GM23338 (cell line): ENCODE measurements around the gene CNN3. TPM values are rescaled to one million over a fixed set of nuclear protein-coding genes. Genes with fewer than 3 reads are reported as not detected.

ENCODE experiments used
- ATAC-seq: fragments of 200-7000 bp; cut with Tn5 transposase; 3 replicates; pipeline ENCODE4 v1.9.1; 2020
- DNase-seq: peaks from one replicate; pipeline ENCODE4 v3.0.0-alpha.2; 2015; ENCODE audit warnings: low spot score
- H2AFZ ChIP-seq: fragments of 200-600 bp; sonication (generic); 2 replicates; pipeline ENCODE4 v1.8.0; 2016; ENCODE audit warnings: antibody characterized with exemption, mild to moderate bottlenecking, moderate library complexity
- H3F3A ChIP-seq: fragments of 200-600 bp; sonication (generic); replicated peaks from 2 replicates; pipeline ENCODE4 v1.8.0; 2017; ENCODE audit warnings: antibody characterized with exemption, mixed run types, low read depth
- H3K27ac ChIP-seq: fragments of 200-600 bp; sonication (generic); 2 replicates; pipeline ENCODE4 v1.6.1; 2016; ENCODE audit warnings: low read depth
- H3K27me3 ChIP-seq: fragments of 200-600 bp; sonication (generic); 2 replicates; pipeline ENCODE4 v1.8.0; 2016; ENCODE audit warnings: mild to moderate bottlenecking, mixed run types, moderate library complexity; ENCODE audit not compliant: insufficient read depth
- H3K36me3 ChIP-seq: fragments of 200-600 bp; sonication (generic); 2 replicates; pipeline ENCODE4 v1.8.0; 2016; ENCODE audit warnings: mild to moderate bottlenecking; ENCODE audit not compliant: insufficient read depth
- H3K4me1 ChIP-seq: fragments of 200-600 bp; sonication (generic); 2 replicates; pipeline ENCODE4 v1.8.0; 2016; ENCODE audit warnings: mild to moderate bottlenecking, moderate library complexity; ENCODE audit not compliant: insufficient read depth
- H3K4me2 ChIP-seq: fragments of 200-600 bp; sonication (generic); 2 replicates; pipeline ENCODE4 v1.7.1; 2017; ENCODE audit warnings: mixed run types
- H3K4me3 ChIP-seq: fragments of 200-600 bp; sonication (generic); 2 replicates; pipeline ENCODE4 v1.6.1; 2016; ENCODE audit warnings: mixed run types
- H3K79me2 ChIP-seq: fragments of 200-600 bp; sonication (generic); replicated peaks from 2 replicates; pipeline ENCODE4 v1.8.0; 2017; ENCODE audit warnings: mild to moderate bottlenecking; ENCODE audit not compliant: insufficient read depth
- H3K9me2 ChIP-seq: fragments of 200-600 bp; sonication (generic); 2 replicates; pipeline ENCODE4 v1.8.0; 2017; ENCODE audit not compliant: insufficient read depth
- H4K20me1 ChIP-seq: fragments of 200-600 bp; sonication (generic); replicated peaks from 2 replicates; pipeline ENCODE4 v1.8.0; 2017; ENCODE audit warnings: mild to moderate bottlenecking; ENCODE audit not compliant: insufficient read depth
- H3K27ac Mint-ChIP-seq: 2 replicates; pipeline ENCODE4 v1.8.0; 2020; ENCODE audit warnings: inconsistent platforms, mild to moderate bottlenecking, moderate library complexity, mixed read lengths
- H3K27me3 Mint-ChIP-seq: 3 replicates; pipeline ENCODE4 v1.8.0; 2022; ENCODE audit warnings: low read depth, mild to moderate bottlenecking, moderate library complexity, mixed read lengths, inconsistent platforms; ENCODE audit not compliant: insufficient read depth, poor library complexity
- H3K36me3 Mint-ChIP-seq: 3 replicates; pipeline ENCODE4 v1.8.0; 2021; ENCODE audit warnings: low read depth, mild to moderate bottlenecking, inconsistent platforms, moderate library complexity, mixed read lengths
- H3K4me1 Mint-ChIP-seq: 3 replicates; pipeline ENCODE4 v1.8.0; 2020; ENCODE audit warnings: mild to moderate bottlenecking, inconsistent platforms, mixed read lengths
- H3K4me3 Mint-ChIP-seq: 3 replicates; pipeline ENCODE4 v1.8.0; 2021; ENCODE audit warnings: moderate library complexity, mild to moderate bottlenecking, inconsistent platforms, mixed read lengths
- H3K9me3 Mint-ChIP-seq: 3 replicates; pipeline ENCODE4 v1.8.0; 2020; ENCODE audit warnings: moderate library complexity, mild to moderate bottlenecking, inconsistent platforms, mixed read lengths
- CREB1 ChIP-seq: fragments of 250-450 bp; sonication (Bioruptor Pico); IDR thresholded peaks from 2 replicates; pipeline ENCODE4 v1.5.0; 2020; ENCODE audit warnings: low read depth, mild to moderate bottlenecking, moderate library complexity
- CTCF ChIP-seq, 2 experiments: fragments of 200-600 bp in 1 of 2; sonication (generic) in 1 of 2; conservative IDR thresholded peaks; 2 replicates each; pipeline versions ENCODE4 v1.5.1 to v1.6.1; 2016 to 2017; ENCODE audit warnings: antibody characterized with exemption in 2 of 2, low read depth in 2 of 2, mild to moderate bottlenecking in 2 of 2, moderate library complexity in 1 of 2
- ETS1 ChIP-seq: IDR thresholded peaks from 2 replicates; pipeline ENCODE4 v1.6.1; 2016; ENCODE audit warnings: antibody characterized with exemption
- EZH2 ChIP-seq: fragments of 200-600 bp; sonication (generic); IDR thresholded peaks from one replicate; pipeline ENCODE4 v1.8.0; 2017; ENCODE audit warnings: antibody characterized with exemption, mild to moderate bottlenecking, low read depth; ENCODE audit not compliant: unreplicated experiment
- EZH2phosphoT487 ChIP-seq: fragments of 200-600 bp; sonication (generic); IDR thresholded peaks from one replicate; pipeline ENCODE4 v1.8.1; 2018; ENCODE audit warnings: antibody characterized with exemption; ENCODE audit not compliant: unreplicated experiment
- JUNB ChIP-seq: IDR thresholded peaks from one replicate; pipeline ENCODE4 v1.6.1; 2016; ENCODE audit warnings: antibody characterized with exemption; ENCODE audit not compliant: unreplicated experiment
- NANOG ChIP-seq: IDR thresholded peaks from 2 replicates; pipeline ENCODE4 v1.6.1; 2016; ENCODE audit warnings: antibody characterized with exemption, borderline replicate concordance
- POLR2AphosphoS5 ChIP-seq: IDR thresholded peaks from 2 replicates; pipeline ENCODE4 v1.6.1; 2016; ENCODE audit warnings: antibody characterized with exemption, low read depth
- REST ChIP-seq: IDR thresholded peaks from one replicate; pipeline ENCODE4 v1.6.1; 2018; ENCODE audit warnings: antibody characterized with exemption; ENCODE audit not compliant: unreplicated experiment
- STAT1 ChIP-seq: IDR thresholded peaks from one replicate; pipeline ENCODE4 v1.6.1; 2016; ENCODE audit warnings: antibody characterized with exemption; ENCODE audit not compliant: unreplicated experiment
- ZNF114 ChIP-seq: fragments of 250-450 bp; sonication (Bioruptor Pico); IDR thresholded peaks from 2 replicates; pipeline ENCODE4 v1.5.0; 2020; ENCODE audit warnings: mild to moderate bottlenecking, moderate library complexity
- ZNF331 ChIP-seq: fragments of 250-450 bp; sonication (Bioruptor Pico); IDR thresholded peaks from 2 replicates; pipeline ENCODE4 v1.5.0; 2020; ENCODE audit warnings: low read depth, mild to moderate bottlenecking, moderate library complexity
- ZNF462 ChIP-seq: fragments of 250-450 bp; sonication (Bioruptor Pico); IDR thresholded peaks from 2 replicates; pipeline ENCODE4 v1.5.0; 2020; ENCODE audit warnings: mild to moderate bottlenecking, moderate library complexity
- polyA plus RNA-seq: library from polyadenylated mRNA; unstranded; fragments of >200 nt; fragmentation: Nextera tagmentation; extraction: Ambion mirVana; gene quantifications from 2 replicates; pipeline ENCODE4 v1.2.1, GENCODE V29; 2016
- total RNA-seq: library from RNA; depleted of rRNA; stranded (reverse); fragments of >200 nt; shearing (Covaris generic); gene quantifications from 2 replicates; pipeline ENCODE4 v1.2.3, GENCODE V29; 2014

CNN3 gene
- total and polyA plus RNA-seq, 2 experiments from 2014 or later: 220 to 312 TPM

GRCh38 chr1:94942171-94943128 lies 15.5 kb upstream of the CNN3 start:
- no peak overlapping the region for H3K4me2 ChIP-seq
- ATAC-seq: no peak
- H3K4me1 Mint-ChIP-seq: peaks cover 7% of the 10 kb centered on the region

More at GRCh38 chr1:94942171-94943128, 15.5 kb upstream of the CNN3 start:
- H3K36me3 Mint-ChIP-seq: no peaks in the 10 kb centered on the region
- H4K20me1 ChIP-seq: no peaks in the 10 kb centered on the region
- H3K4me3 ChIP-seq: no peak overlapping the region
- H3K9me3 Mint-ChIP-seq: no peaks in the 10 kb centered on the region
- peaks cover 3% of the 10 kb centered on the region for H3K27me3 Mint-ChIP-seq
- H3K36me3 ChIP-seq: no peaks in the 10 kb centered on the region
- H2AFZ ChIP-seq: no peak overlapping the region
- H3K9me2 ChIP-seq: no peaks in the 10 kb centered on the region
- no peak overlapping the region for H3K4me3 Mint-ChIP-seq
- DNase-seq: no peak
- no peak for TF ChIP-seq REST
- TF ChIP-seq STAT1: no peak
- no peak for TF ChIP-seq EZH2
- TF ChIP-seq ETS1: no peak
- TF ChIP-seq NANOG: no peak
- TF ChIP-seq ZNF462 (CRISPR knock-in tag): no peak
- no peak for TF ChIP-seq EZH2phosphoT487
- TF ChIP-seq ZNF114 (CRISPR knock-in tag): no peak
- no peak for TF ChIP-seq ZNF331 (CRISPR knock-in tag)
- no peak for TF ChIP-seq CTCF (conservative IDR thresholded peaks at IDR 0.05; ENCODE audit: low read depth in 2 of 2)
- no peak for TF ChIP-seq CREB1 (CRISPR knock-in tag)
- no peak for TF ChIP-seq JUNB
- no peak for TF ChIP-seq POLR2AphosphoS5
- H3K4me1 ChIP-seq: 0 out of 2 replicates have a peak, but pooled peaks cover 14% of the 10 kb centered on the region
- no peaks in the 10 kb centered on the region for H3F3A ChIP-seq
- H3K27ac ChIP-seq: no peak overlapping the region
- no peak overlapping the region for H3K27ac Mint-ChIP-seq
- no peaks in the 10 kb centered on the region for H3K79me2 ChIP-seq
- no peaks in the 10 kb centered on the region for H3K27me3 ChIP-seq
